Measurements from ENCODE around the gene FDX1.

Gene FDX1

GRCh38 chr11:110455718-110456117 lies 26.0 kb downstream of the FDX1 start:
- TF ChIP-seq, protein P1, sequence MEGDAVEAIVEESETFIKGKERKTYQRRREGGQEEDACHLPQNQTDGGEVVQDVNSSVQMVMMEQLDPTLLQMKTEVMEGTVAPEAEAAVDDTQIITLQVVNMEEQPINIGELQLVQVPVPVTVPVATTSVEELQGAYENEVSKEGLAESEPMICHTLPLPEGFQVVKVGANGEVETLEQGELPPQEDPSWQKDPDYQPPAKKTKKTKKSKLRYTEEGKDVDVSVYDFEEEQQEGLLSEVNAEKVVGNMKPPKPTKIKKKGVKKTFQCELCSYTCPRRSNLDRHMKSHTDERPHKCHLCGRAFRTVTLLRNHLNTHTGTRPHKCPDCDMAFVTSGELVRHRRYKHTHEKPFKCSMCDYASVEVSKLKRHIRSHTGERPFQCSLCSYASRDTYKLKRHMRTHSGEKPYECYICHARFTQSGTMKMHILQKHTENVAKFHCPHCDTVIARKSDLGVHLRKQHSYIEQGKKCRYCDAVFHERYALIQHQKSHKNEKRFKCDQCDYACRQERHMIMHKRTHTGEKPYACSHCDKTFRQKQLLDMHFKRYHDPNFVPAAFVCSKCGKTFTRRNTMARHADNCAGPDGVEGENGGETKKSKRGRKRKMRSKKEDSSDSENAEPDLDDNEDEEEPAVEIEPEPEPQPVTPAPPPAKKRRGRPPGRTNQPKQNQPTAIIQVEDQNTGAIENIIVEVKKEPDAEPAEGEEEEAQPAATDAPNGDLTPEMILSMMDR (conservative IDR thresholded peaks at IDR 0.05; ENCODE audit: low read length) = no peak
- DNase-seq (ENCODE audit: low read depth) = no peak
- no peak overlapping the region for H3K4me3 ChIP-seq (ENCODE audit: low read length)

- TF ChIP-seq, protein P1 (conservative IDR thresholded peaks at IDR 0.05; ENCODE audit: low read length) = peak; percentile 59
- DNase-seq (ENCODE audit: low read depth) = peak; percentile 35
- no peak overlapping the region for H3K4me3 ChIP-seq (ENCODE audit: low read length)
Measured at GRCh38 chr11:110463153-110463552, 33.4 kb downstream of the FDX1 start.

DNA sequence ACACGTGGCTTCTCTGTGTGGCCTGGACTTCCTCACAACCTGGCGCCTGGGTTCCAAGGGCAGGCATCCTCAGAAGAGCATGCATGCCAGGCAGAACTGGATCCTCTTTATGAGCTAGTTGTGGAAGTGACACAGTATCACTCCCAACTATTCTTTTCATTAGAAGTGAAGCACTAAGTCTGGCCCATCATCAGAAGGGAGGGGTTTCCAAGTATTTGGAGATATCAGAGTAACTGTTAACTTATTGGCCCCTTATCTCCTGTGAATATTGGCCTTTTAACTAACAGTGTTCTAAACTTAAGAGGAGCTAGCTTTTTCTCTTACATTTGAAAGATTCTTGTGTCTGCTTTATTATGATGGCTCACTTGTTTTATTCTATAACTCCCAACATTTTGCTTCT lies 35.5 kb downstream of the FDX1 start:
- no peak overlapping the region for H3K4me3 ChIP-seq (ENCODE audit: low read length)
- no peak for DNase-seq (ENCODE audit: low read depth)
- TF ChIP-seq, protein P1 (conservative IDR thresholded peaks at IDR 0.05; ENCODE audit: low read length) = no peak

DNA sequence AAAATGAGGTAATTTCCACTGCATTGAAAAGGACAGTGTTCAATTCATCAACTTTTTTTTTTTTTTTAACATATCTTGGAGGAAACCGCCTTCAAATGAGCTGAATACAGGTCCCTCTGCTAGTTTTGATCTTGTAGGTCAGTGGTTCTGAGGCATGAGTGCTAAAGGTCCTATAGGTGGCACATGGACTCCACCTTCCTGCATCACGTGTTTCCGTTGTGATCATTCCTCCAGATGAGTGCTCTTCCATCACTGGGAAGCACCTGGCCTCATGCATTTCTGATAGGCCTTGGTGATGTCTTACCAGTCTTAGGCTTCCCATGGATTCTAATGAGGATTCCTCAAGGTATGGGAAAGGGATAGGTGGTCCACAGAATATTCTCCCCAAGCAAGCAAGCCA lies 37.8 kb downstream of the FDX1 start:
- TF ChIP-seq, protein P1 (conservative IDR thresholded peaks at IDR 0.05; ENCODE audit: low read length) = 0 out of 2 replicates have a peak, but pooled peaks have one; percentile 7
- no peak for DNase-seq (ENCODE audit: low read depth)
- no peak overlapping the region for H3K4me3 ChIP-seq (ENCODE audit: low read length)

DNA sequence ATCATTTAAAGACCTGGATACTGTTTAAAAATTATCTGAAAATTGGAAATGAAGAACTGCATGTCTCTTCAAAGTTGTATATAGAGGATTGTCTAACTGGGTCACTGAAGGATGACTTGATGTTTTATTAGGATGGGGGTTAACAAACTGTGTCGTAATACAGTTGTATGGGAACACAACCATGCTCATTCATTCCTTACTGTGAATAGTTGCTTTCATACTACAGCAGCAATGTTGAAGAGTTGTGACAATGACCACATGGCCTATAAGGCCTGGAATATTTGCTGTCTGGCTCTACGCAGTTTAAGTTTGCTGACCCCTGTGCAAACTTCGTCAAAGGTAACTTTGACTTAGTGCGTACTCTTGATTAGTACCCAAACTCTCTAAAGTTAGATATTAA lies 38.4 kb downstream of the FDX1 start:
- no peak for DNase-seq (ENCODE audit: low read depth)
- no peak overlapping the region for H3K4me3 ChIP-seq (ENCODE audit: low read length)
- TF ChIP-seq, protein P1 (conservative IDR thresholded peaks at IDR 0.05; ENCODE audit: low read length) = no peak

- H3K4me3 ChIP-seq (ENCODE audit: low read length) = no peak overlapping the region
Measured at GRCh38 chr11:110469127-110469526, 39.4 kb downstream of the FDX1 start.

GRCh38 chr11:110470716-110471115 lies 41.0 kb downstream of the FDX1 start:
- TF ChIP-seq, protein P1 (conservative IDR thresholded peaks at IDR 0.05; ENCODE audit: low read length) = no peak
- DNase-seq (ENCODE audit: low read depth) = peak; percentile 13
- H3K4me3 ChIP-seq (ENCODE audit: low read length) = no peak overlapping the region

More at GRCh38 chr11:110469127-110469526, 39.4 kb downstream of the FDX1 start:
- TF ChIP-seq, protein P1 (conservative IDR thresholded peaks at IDR 0.05; ENCODE audit: low read length) = no peak
- DNase-seq (ENCODE audit: low read depth) = no peak

Data from AG10803 (cell line).